Gastroesophageal sphincter (tissue), 4 donors: ENCODE measurements around the gene IL6ST. TPM values are rescaled to one million over a fixed set of nuclear protein-coding genes. Genes with fewer than 3 reads are reported as not detected.

Experiments
- ATAC-seq: fragments of 150-250 bp; one replicate; pipeline ENCODE4 v1.9.1; 2016; ENCODE audit warnings: mild to moderate bottlenecking, moderate library complexity
- H3K27ac ChIP-seq, 4 donors: fragments of 200-600 bp; sonication (generic) in 3 of 4; 1 replicate in 3 of 4; 2 replicates in 1 of 4; pipeline ENCODE4 v1.5.1; 2016 to 2019
- H3K27me3 ChIP-seq: fragments of 200-600 bp; sonication (generic); one replicate; pipeline ENCODE4 v1.5.1; 2019
- H3K36me3 ChIP-seq, 2 donors: fragments of 200-600 bp; sonication (generic); one replicate each; pipeline ENCODE4 v1.5.1; 2019; ENCODE audit warnings: control low read depth in 1 of 2
- H3K4me1 ChIP-seq, 3 donors: fragments of 200-600 bp; sonication (generic); 1 replicate in 2 of 3; 2 replicates in 1 of 3; pipeline ENCODE4 v1.5.1; 2016 to 2019; ENCODE audit warnings: control low read depth in 2 of 3
- H3K4me3 ChIP-seq, 2 donors: fragments of 200-600 bp; sonication (generic); one replicate each; pipeline ENCODE4 v1.5.1; 2019; ENCODE audit warnings: mild to moderate bottlenecking in 1 of 2, moderate library complexity in 1 of 2
- H3K9me3 ChIP-seq, 3 donors: fragments of 200-600 bp; sonication (generic); one replicate each; pipeline ENCODE4 v1.5.1; 2017 to 2019; ENCODE audit warnings: control low read depth in 2 of 3
- CTCF ChIP-seq, 4 experiments: fragments of 200-600 bp in 2 of 4; fragments of 450-650 bp in 2 of 4; sonication (generic) in 1 of 4; IDR thresholded peaks; one replicate each; pipeline ENCODE4 v1.5.1; 2017 to 2019; ENCODE audit warnings: antibody characterized with exemption in 4 of 4, mild to moderate bottlenecking in 2 of 4, moderate library complexity in 2 of 4
- EP300 ChIP-seq: sonication (generic); formaldehyde crosslinking; IDR thresholded peaks from one replicate; pipeline ENCODE4 v1.6.1; 2017; ENCODE audit warnings: antibody characterized with exemption, mild to moderate bottlenecking
- POLR2A ChIP-seq, 2 donors: fragments of 450-650 bp; IDR thresholded peaks; one replicate each; pipeline ENCODE4 v1.6.1; 2017; ENCODE audit warnings: antibody characterized with exemption in 2 of 2, mild to moderate bottlenecking in 2 of 2, moderate library complexity in 1 of 2
- POLR2AphosphoS5 ChIP-seq: sonication (generic); formaldehyde crosslinking; IDR thresholded peaks from one replicate; pipeline ENCODE4 v1.6.1; 2017; ENCODE audit warnings: antibody characterized with exemption
- WGBS, 2 donors: methylation state at CpG; one replicate each; pipeline ENCODE4 v1.1.5; 2018; ENCODE audit warnings: low coverage in 1 of 2; 5-methylcytosine and 5-hydroxymethylcytosine counted together
- total RNA-seq, 4 donors: library from RNA; depleted of rRNA; stranded (reverse); fragments of >200 nt; gene quantifications; one replicate each; pipeline ENCODE4 v1.1.0, GENCODE V29; 2016

The IL6ST gene
- total RNA-seq, 4 donors from 2014 or later: 351 to 761 (median 435) TPM

DNA sequence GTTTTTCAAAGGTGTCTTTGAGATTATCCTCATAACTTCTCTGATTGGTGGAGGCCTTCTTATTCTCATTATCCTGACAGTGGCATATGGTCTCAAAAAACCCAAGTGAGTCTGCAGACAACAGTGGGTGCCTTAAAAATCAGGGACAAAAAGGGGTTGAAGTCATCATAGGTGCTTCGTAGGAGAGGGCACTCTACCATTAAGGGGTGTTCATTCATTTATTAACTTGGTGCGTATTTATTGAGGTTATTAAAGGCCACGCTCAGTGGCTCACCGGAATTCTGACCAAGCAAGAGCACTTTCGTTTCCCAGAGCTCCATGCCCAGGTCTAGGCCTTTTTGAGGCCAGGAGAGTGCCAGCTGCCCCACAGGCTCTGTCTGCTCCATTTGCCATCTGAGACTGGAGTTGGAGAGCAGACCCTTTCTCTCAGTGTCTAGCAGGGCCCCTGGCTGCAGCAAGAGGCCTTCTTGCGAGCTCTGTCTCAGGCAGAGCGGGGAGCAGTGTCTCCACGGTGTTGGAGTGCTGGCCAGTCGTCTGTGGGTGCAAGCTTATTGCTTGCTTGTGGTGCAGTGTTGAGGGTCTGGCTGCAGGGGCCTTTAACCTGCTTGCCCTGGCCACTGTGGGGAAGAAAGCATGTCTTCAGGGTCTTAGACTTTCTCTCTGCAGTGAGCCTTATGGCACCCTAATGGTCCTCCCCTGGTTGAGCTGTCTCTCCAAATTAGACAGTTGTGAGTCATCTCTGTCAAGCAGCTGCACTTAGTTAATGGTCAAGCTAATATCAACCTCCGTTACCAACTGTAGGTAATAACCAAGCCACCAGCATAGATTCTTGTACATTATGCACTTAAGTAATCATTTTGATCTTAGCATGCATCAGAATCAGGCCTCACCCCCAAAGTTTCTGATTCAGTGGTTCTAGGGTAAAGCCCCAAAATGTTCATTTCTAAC is 81.0 kb downstream of the IL6ST start:
- Histone ChIP-seq H3K4me1 (no peaks in the 10 kb centered on the region), H3K27ac (no peak overlapping the region), H3K27me3 (no peaks in the 10 kb centered on the region), H3K9me3 (no peaks in the 10 kb centered on the region), H3K36me3 (no peaks in the 10 kb centered on the region), H3K4me3 (no peak overlapping the region)
- no peak for ATAC-seq
- TF ChIP-seq POLR2A (IDR thresholded peaks at IDR 0.05): no peak
- no peak for TF ChIP-seq CTCF (IDR thresholded peaks at IDR 0.05)
- no peak for TF ChIP-seq EP300
- no peak for TF ChIP-seq POLR2AphosphoS5
- WGBS, 2 donors: 86 to 94% methylated on average over 5 to 6 of the region's 10 CpGs

GRCh38 chr5:55911784-55912653 is 82.7 kb downstream of the IL6ST start:
- 42 to 43% methylated on average over 1 of the region's 2 CpGs for WGBS, 2 donors
- Histone ChIP-seq H3K27me3 (no peaks in the 10 kb centered on the region), H3K4me3 (no peak overlapping the region), H3K9me3 (no peaks in the 10 kb centered on the region), H3K36me3 (no peaks in the 10 kb centered on the region), H3K27ac (no peak overlapping the region), H3K4me1 (no peaks in the 10 kb centered on the region)
- TF ChIP-seq CTCF (IDR thresholded peaks at IDR 0.05) (no peak), EP300 (no peak), POLR2A (IDR thresholded peaks at IDR 0.05) (no peak), POLR2AphosphoS5 (no peak)
- ATAC-seq: no peak

GRCh38 chr5:55908804-55909203 is 86.0 kb downstream of the IL6ST start:
- 93 to 100% methylated on average over 1 of the region's 1 CpG for WGBS, 2 donors
- TF ChIP-seq EP300: no peak
- no peak for TF ChIP-seq POLR2A (IDR thresholded peaks at IDR 0.05)
- no peak for TF ChIP-seq POLR2AphosphoS5
- Histone ChIP-seq H3K9me3 (no peaks in the 10 kb centered on the region), H3K36me3 (no peaks in the 10 kb centered on the region), H3K27me3 (no peaks in the 10 kb centered on the region), H3K27ac (no peak overlapping the region), H3K4me1 (no peaks in the 10 kb centered on the region), H3K4me3 (no peak overlapping the region)
- no peak for ATAC-seq

DNA sequence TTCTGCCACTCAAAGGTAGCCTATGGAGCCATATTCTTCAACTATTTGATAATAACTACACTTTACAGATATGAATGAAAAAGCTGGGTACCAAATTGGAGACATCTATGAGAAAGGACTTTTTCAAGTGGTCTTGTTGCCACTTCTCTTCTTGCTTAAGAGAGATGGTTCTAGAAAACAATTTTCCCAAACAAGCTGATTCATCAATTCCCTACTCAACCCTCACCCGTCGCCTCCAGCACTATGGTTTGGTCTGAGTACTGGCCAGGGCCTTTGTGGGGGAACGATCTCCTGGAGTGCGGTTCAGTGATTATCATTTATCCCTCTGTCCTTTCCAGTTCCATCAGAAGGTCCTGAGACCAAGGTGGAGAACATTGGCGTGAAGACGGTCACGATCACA is 86.8 kb downstream of the IL6ST start:
- Histone ChIP-seq H3K27ac (no peak overlapping the region), H3K4me3 (no peak overlapping the region), H3K9me3 (no peaks in the 10 kb centered on the region), H3K27me3 (no peaks in the 10 kb centered on the region), H3K4me1 (no peaks in the 10 kb centered on the region), H3K36me3 (no peaks in the 10 kb centered on the region)
- no peak for TF ChIP-seq POLR2A (IDR thresholded peaks at IDR 0.05)
- TF ChIP-seq POLR2AphosphoS5: no peak
- no peak for TF ChIP-seq CTCF (IDR thresholded peaks at IDR 0.05)
- no peak for TF ChIP-seq EP300
- no peak for ATAC-seq
- WGBS, 2 donors: 89 to 100% methylated on average over 2 to 4 of the region's 7 CpGs

DNA sequence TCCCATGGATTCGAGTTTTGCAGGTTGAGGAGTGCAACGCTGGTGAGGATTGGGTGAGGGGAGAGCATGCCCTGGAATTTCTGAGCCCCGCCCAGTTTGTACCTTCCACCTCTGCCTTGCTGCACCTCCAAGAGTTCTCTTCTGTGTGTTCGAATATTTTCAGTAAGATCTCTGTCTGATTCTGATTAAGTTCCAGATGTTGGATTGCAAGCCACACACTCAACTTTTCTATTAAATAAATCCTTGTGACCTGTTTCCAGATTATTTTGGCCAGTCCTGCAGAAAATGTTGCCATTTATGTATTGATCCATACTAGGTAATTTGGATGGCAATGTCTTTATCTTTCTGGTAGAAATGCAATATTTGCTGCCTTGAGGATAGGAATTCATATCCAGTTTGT is 89.5 kb downstream of the IL6ST start:
- Histone ChIP-seq H3K36me3 (no peaks in the 10 kb centered on the region), H3K27ac (no peak overlapping the region), H3K9me3 (no peaks in the 10 kb centered on the region), H3K27me3 (no peaks in the 10 kb centered on the region), H3K4me1 (no peaks in the 10 kb centered on the region), H3K4me3 (no peak overlapping the region)
- ATAC-seq: no peak
- TF ChIP-seq POLR2A (IDR thresholded peaks at IDR 0.05): no peak
- TF ChIP-seq EP300: no peak
- TF ChIP-seq POLR2AphosphoS5: no peak
- no peak for TF ChIP-seq CTCF (IDR thresholded peaks at IDR 0.05)
- 82 to 92% methylated on average over 4 of the region's 4 CpGs for WGBS, 2 donors
